ENCODE results near the gene WDR46. TPM values are rescaled to one million over a fixed set of nuclear protein-coding genes. Genes with fewer than 3 reads are reported as not detected.

Gene WDR46
- total and polyA plus RNA-seq, 2 of the 8 experiments (the other 6 are each of a cell fraction or from before 2014, with no cell fraction given): 69.7 to 91.0 TPM

GRCh38 chr6:33297956-33298772 lies 9.1 kb upstream of the WDR46 start (continued):
- TF ChIP-seq TAF1 (IDR thresholded peaks at IDR 0.05; ENCODE audit: low read depth, low read length) (no peak; the same call in 1 of the 2 replicates), CBX8 (IDR thresholded peaks at IDR 0.05; ENCODE audit: borderline replicate concordance, low read depth, low read length) (no peak), GABPA (IDR thresholded peaks at IDR 0.05; ENCODE audit: borderline replicate concordance, insufficient read depth, low read length) (no peak), MAFK (IDR thresholded peaks at IDR 0.05; ENCODE audit: low read depth, low read length) (no peak), POLR2AphosphoS5 (IDR thresholded peaks at IDR 0.05; ENCODE audit: low read depth, low read length) (peak; percentile 23; the same call in 1 of the 2 replicates), POLR2A (IDR thresholded peaks at IDR 0.05; ENCODE audit: control extremely low read depth in 1 of 2, low read depth in 2 of 2, low read length in 2 of 2) (peak; percentile 5 to 29; a peak in 2 of 3 replicates), NRF1 (IDR thresholded peaks at IDR 0.05; ENCODE audit: low read depth, low read length) (no peak), KDM4A (IDR thresholded peaks at IDR 0.05; ENCODE audit: low read depth, low read length, severe bottlenecking) (peak; percentile 16), KDM1A (IDR thresholded peaks at IDR 0.05; ENCODE audit: borderline replicate concordance, low read length) (no peak)
